Measurements from ENCODE around the gene HOMER2. TPM values are rescaled to one million over a fixed set of nuclear protein-coding genes. Genes with fewer than 3 reads are reported as not detected.

The HOMER2 gene
- total and polyA plus RNA-seq, 2 of the 13 experiments (the other 11 are each of a cell fraction or from before 2014, with no cell fraction given) = 12.9 to 14.1 TPM

- peak; percentile 56; the same call in 1 of the 2 replicates for TF ChIP-seq ZBTB25 (CRISPR knock-in tag; IDR thresholded peaks at IDR 0.05)
- TF ChIP-seq GFI1 (CRISPR knock-in tag; IDR thresholded peaks at IDR 0.05; ENCODE audit: borderline replicate concordance) = no peak; the same call in 1 of the 2 replicates
- 0 out of 2 replicates have a peak, but pooled peaks have one; percentile 32 for TF ChIP-seq UBTF (CRISPR knock-in tag; IDR thresholded peaks at IDR 0.05)
- TF ChIP-seq REXO4 (CRISPR knock-in tag; IDR thresholded peaks at IDR 0.05; ENCODE audit: borderline replicate concordance) = no peak
- peak; percentile 96 for TF ChIP-seq ZNF510 (CRISPR knock-in tag; IDR thresholded peaks at IDR 0.05; ENCODE audit: low read depth)
- no peak for TF ChIP-seq ZBTB46 (CRISPR knock-in tag; IDR thresholded peaks at IDR 0.05; ENCODE audit: borderline replicate concordance)
- peak; percentile 91; the same call in 1 of the 2 replicates for TF ChIP-seq YEATS2 (CRISPR knock-in tag; IDR thresholded peaks at IDR 0.05; ENCODE audit: borderline replicate concordance)
- 0 out of 2 replicates have a peak, but pooled peaks have one; percentile 34 for TF ChIP-seq BRF2 (CRISPR knock-in tag; IDR thresholded peaks at IDR 0.05)
- peak; percentile 52; the same call in 1 of the 2 replicates for TF ChIP-seq CREM (IDR thresholded peaks at IDR 0.05)
- TF ChIP-seq CREM (CRISPR knock-in tag; IDR thresholded peaks at IDR 0.05) = no peak
- peak; percentile 72; the same call in 1 of the 2 replicates for TF ChIP-seq ZNF816 (CRISPR knock-in tag; IDR thresholded peaks at IDR 0.05; ENCODE audit: borderline replicate concordance)
- TF ChIP-seq ZNF781 (CRISPR knock-in tag; IDR thresholded peaks at IDR 0.05; ENCODE audit: borderline replicate concordance, not compliant biosample characterization) = peak; percentile 85
- peak; percentile 90; the same call in 1 of the 2 replicates for TF ChIP-seq SETDB1 (CRISPR knock-in tag; IDR thresholded peaks at IDR 0.05; ENCODE audit: borderline replicate concordance)
- peak; percentile 87; the same call in 1 of the 2 replicates for TF ChIP-seq ZNF335 (CRISPR knock-in tag; IDR thresholded peaks at IDR 0.05)
- TF ChIP-seq TP53 (CRISPR knock-in tag; conservative IDR thresholded peaks at IDR 0.05) = no peak
- no peak for TF ChIP-seq CREBL2 (CRISPR knock-in tag; IDR thresholded peaks at IDR 0.05; ENCODE audit: borderline replicate concordance)
- no peak for TF ChIP-seq RBAK (CRISPR knock-in tag; IDR thresholded peaks at IDR 0.05)
- no peak for TF ChIP-seq ZNF652 (CRISPR knock-in tag; IDR thresholded peaks at IDR 0.05; ENCODE audit: borderline replicate concordance, low read depth)
These were observed 33.3 kb upstream of the HOMER2 start, which contains the start of gene RAMAC (continued) for GRCh38 chr15:82985688-82986441.
